Ascending aorta (tissue), 2 donors: ENCODE measurements around the gene IL4I1. TPM values are rescaled to one million over a fixed set of nuclear protein-coding genes. Genes with fewer than 3 reads are reported as not detected.

ENCODE experiments used
- DNase-seq, 2 donors: peaks; one replicate each; pipeline ENCODE4 v3.0.0-alpha.2; 2019; ENCODE audit warnings: low spot score in 2 of 2
- H3K27ac ChIP-seq, 2 donors: fragments of 200-600 bp; sonication (generic); one replicate each; pipeline ENCODE4 v1.5.1; 2016 to 2017; ENCODE audit warnings: mild to moderate bottlenecking in 1 of 2
- H3K27me3 ChIP-seq: fragments of 200-600 bp; sonication (generic); one replicate; pipeline ENCODE4 v1.5.1; 2017
- H3K36me3 ChIP-seq, 2 donors: fragments of 200-600 bp; sonication (generic); one replicate each; pipeline ENCODE4 v1.5.1; 2016
- H3K4me1 ChIP-seq, 2 donors: fragments of 200-600 bp; sonication (generic); one replicate each; pipeline ENCODE4 v1.5.1; 2016 to 2017; ENCODE audit warnings: mild to moderate bottlenecking in 1 of 2
- H3K4me3 ChIP-seq, 2 donors: fragments of 200-600 bp; sonication (generic); one replicate each; pipeline ENCODE4 v1.5.1; 2016 to 2017; ENCODE audit warnings: mild to moderate bottlenecking in 1 of 2
- H3K9me3 ChIP-seq, 2 donors: fragments of 200-600 bp; sonication (generic); one replicate each; pipeline ENCODE4 v1.5.1; 2016
- CTCF ChIP-seq, 3 experiments: fragments of 200-600 bp in 2 of 3; fragments of 450-650 bp in 1 of 3; sonication (generic) in 2 of 3; IDR thresholded peaks; one replicate each; pipeline ENCODE4 v1.5.1; 2016 to 2019; ENCODE audit warnings: antibody characterized with exemption in 3 of 3, mild to moderate bottlenecking in 1 of 3, moderate library complexity in 1 of 3
- intact Hi-C: fragments of 100-400 bp; cut with DNase I; formaldehyde crosslinking; loops from one replicate; pipeline ENCODE4 v1.15.1; 2023
- total RNA-seq: library from RNA; depleted of rRNA; stranded (reverse); fragments of >200 nt; gene quantifications from one replicate; pipeline ENCODE4 v1.1.0, GENCODE V29; 2016

The IL4I1 gene
- total RNA-seq, 1 donor from 2014 or later, result 0.96 TPM

DNA sequence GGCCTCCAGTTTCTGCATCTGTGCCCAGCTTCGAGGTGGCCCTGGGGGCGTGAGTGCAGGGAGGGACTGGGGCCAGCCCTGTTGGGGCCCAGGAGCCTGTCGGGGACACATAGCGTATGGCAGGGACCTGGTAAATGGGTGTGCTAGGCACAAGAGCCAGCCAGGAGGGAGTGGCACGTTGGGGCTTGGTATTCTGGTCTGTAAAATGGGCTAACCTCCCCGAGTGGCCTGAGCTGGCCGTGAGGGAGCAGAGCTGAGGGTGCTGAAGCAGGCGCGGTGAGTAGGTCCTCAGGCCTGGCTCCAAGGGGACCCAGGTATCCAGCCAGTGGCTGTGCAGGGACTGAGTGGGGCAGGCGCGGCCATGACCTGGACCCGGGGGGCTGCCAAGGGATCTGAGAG lies 41.4 kb downstream of the IL4I1 start:
- intact Hi-C loops, result loop anchor here (10.0 kb wide), 1 partner anchor 1220 kb away; the partner anchor contains the start of gene DBP
- DNase-seq, result no peak
- Histone ChIP-seq H3K36me3 (peaks cover 46 to 58% of the 10 kb centered on the region in 2 donors), H3K9me3 (no peaks in the 10 kb centered on the region), H3K27me3 (no peaks in the 10 kb centered on the region), H3K27ac (no peak overlapping the region), H3K4me1 (peaks cover 4 to 10% of the 10 kb centered on the region in 2 donors), H3K4me3 (no peak overlapping the region)
- TF ChIP-seq CTCF (IDR thresholded peaks at IDR 0.05), result no peak

DNA sequence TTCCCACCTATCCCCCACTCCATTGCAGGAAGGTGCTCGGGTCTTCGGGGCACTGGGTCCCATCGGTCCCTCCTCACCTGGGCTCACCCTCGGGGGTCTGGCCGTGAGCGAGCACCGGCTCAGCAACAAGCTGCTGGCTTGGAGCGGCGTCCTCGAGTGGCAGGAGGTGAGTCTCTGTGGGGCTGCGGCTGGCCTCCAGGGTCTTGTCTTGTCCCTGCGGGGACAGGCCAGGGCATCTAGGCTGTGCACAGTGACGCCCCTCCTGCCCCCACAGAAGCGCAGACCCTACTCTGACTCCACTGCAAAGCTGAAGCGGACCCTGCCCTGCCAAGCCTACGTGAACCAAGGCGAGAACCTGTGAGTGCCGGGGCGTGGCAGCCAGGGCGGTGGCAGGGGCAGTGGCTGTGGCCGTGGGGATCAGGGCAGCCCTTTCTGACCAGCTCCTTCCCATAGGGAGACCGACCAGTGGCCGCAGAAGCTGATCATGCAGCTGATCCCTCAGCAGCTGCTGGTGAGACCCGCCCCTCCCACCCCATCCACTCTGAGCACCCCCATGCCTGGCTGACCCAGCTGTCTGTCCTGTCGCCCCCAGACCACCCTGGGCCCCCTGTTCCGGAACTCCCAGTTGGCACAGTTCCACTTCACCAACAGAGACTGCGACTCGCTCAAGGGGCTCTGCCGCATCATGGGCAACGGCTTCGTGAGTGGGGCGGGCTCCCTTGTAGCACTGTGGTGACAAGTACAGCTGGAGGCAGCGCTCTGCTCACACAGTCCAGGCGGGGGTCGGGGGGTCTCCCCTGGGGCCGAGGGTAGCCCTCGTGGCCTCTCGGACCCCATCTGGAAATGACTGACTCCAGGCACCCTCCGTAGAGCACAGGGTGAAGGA lies 42.1 kb downstream of the IL4I1 start:
- intact Hi-C loops, result loop anchor here (10.0 kb wide), 1 partner anchor 1220 kb away; the partner anchor contains the start of gene DBP
- H3K4me1 ChIP-seq, result peaks cover 4 to 10% of the 10 kb centered on the region in 2 donors
- H3K4me3 ChIP-seq, result no peak overlapping the region
- H3K9me3 ChIP-seq, result no peaks in the 10 kb centered on the region
- DNase-seq, result no peak
- peaks cover 39 to 52% of the 10 kb centered on the region in 2 donors for H3K36me3 ChIP-seq
- TF ChIP-seq CTCF (IDR thresholded peaks at IDR 0.05), result no peak
- no peaks in the 10 kb centered on the region for H3K27me3 ChIP-seq
- H3K27ac ChIP-seq, result no peak overlapping the region

- H3K9me3 ChIP-seq, result no peaks in the 10 kb centered on the region
Observed at GRCh38 chr19:49853852-49854377, 42.8 kb downstream of the IL4I1 start.

DNA sequence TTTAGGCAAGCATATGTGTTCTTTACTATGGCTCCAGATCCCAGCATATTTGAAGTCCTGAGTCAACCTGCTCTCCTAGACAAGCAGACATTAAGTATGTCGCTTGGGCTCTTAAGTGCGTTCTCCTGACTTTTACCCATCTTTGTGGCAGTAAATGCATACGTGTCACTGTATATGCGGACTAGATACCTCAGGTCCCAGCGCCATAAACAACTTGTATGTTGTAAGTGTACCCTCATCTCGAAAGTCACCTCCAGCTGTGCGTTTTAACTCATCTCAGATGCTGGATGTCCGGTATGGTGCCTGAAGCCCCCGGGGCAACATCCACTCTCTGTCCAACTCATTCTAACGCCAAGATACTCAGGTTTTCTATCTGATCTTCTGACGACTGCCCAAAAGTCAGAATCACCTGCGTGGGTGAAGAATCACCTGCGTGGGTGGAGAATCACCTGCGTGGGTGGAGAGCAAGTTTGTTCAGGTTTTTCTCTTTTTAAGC lies 44.0 kb downstream of the IL4I1 start:
- H3K4me1 ChIP-seq, result peaks cover 4 to 10% of the 10 kb centered on the region in 2 donors
- no peaks in the 10 kb centered on the region for H3K27me3 ChIP-seq
- H3K27ac ChIP-seq, result no peak overlapping the region
- TF ChIP-seq CTCF (IDR thresholded peaks at IDR 0.05), result no peak
- no peak for DNase-seq
- intact Hi-C loops, result loop anchor here (10.0 kb wide), 1 partner anchor 1218 kb away; the partner anchor contains the start of gene DBP
- H3K9me3 ChIP-seq, result no peaks in the 10 kb centered on the region
- peaks cover 22 to 33% of the 10 kb centered on the region in 2 donors for H3K36me3 ChIP-seq
- peak overlapping the region; percentile 85 to 90 for H3K4me3 ChIP-seq

More at GRCh38 chr19:49853852-49854377, 42.8 kb downstream of the IL4I1 start:
- TF ChIP-seq CTCF (IDR thresholded peaks at IDR 0.05), result no peak
- no peak for DNase-seq
- Histone ChIP-seq H3K27me3 (no peaks in the 10 kb centered on the region), H3K4me1 (peaks cover 4 to 10% of the 10 kb centered on the region in 2 donors), H3K4me3 (no peak overlapping the region), H3K27ac (no peak overlapping the region), H3K36me3 (peaks cover 34 to 45% of the 10 kb centered on the region in 2 donors)
- intact Hi-C loops, result loop anchor here (10.0 kb wide), 1 partner anchor 1219 kb away; the partner anchor contains the start of gene DBP

GRCh38 chr19:49851456-49852259 lies 45.0 kb downstream of the IL4I1 start:
- no peak for TF ChIP-seq CTCF (IDR thresholded peaks at IDR 0.05)
- intact Hi-C loops, result loop anchor here (1.0 to 10.0 kb wide), 3 partner anchors 16 to 1217 kb away; partner anchors contain the start of genes DBP, PNKP and PRMT1
- DNase-seq, result no peak
- peaks cover 12 to 22% of the 10 kb centered on the region in 2 donors for H3K36me3 ChIP-seq
- H3K9me3 ChIP-seq, result no peaks in the 10 kb centered on the region
- no peaks in the 10 kb centered on the region for H3K27me3 ChIP-seq
- peak overlapping the region; percentile 85 to 90 for H3K4me3 ChIP-seq
- H3K4me1 ChIP-seq, result peaks cover 4 to 10% of the 10 kb centered on the region in 2 donors
- peak overlapping the region; percentile 99 to 100 for H3K27ac ChIP-seq
